GM12878 (cell line): ENCODE results near the gene ROR2. TPM values are rescaled to one million over a fixed set of nuclear protein-coding genes. Genes with fewer than 3 reads are reported as not detected.

Experiments
- ATAC-seq: fragments of 200-7000 bp; cut with Tn5 transposase; 3 replicates; pipeline ENCODE4 v1.9.1; 2020; ENCODE audit warnings: mild to moderate bottlenecking, moderate library complexity
- BruUV-seq: library from RNA; stranded (reverse); fragments of 400-500 nt; replicated peaks from 2 replicates; lab custom pipeline; 2021; lab: Mats Ljungman, UMichigan
- CTCF ChIA-PET: fragments of 300-600 bp; sonication (Branson Sonifier 250); formaldehyde crosslinking; extraction: SDS; loops from one replicate; lab custom pipeline; 2021; ENCODE audit warnings: inconsistent platforms; lab: Yijun Ruan, JAX
- POLR2A ChIA-PET: fragments of 350-600 bp; formaldehyde crosslinking; extraction: SDS; loops from one replicate; lab custom pipeline; 2021; ENCODE audit warnings: inconsistent platforms; lab: Charles Lee
- RAD21 ChIA-PET: fragments of 300-600 bp; sonication (Branson Sonifier 250); formaldehyde crosslinking; loops from one replicate; lab custom pipeline; 2023; ENCODE audit warnings: antibody characterized with exemption; ENCODE audit not compliant: unreplicated experiment; lab: Charles Lee
- SMC1A ChIA-PET: fragments of 300-600 bp; sonication (Branson Sonifier 250); formaldehyde crosslinking; loops from one replicate; lab custom pipeline; 2023; ENCODE audit not compliant: unreplicated experiment, uncharacterized antibody; lab: Charles Lee
- DNase-seq: peaks from one replicate; pipeline ENCODE4 v3.0.0-alpha.2; 2011; ENCODE audit warnings: low read depth, low spot score
- FAIRE-seq: peaks from 3 replicates; lab custom pipeline; 2011; peaks lifted over from hg19 to GRCh38; lab: Jason Lieb, UNC
- H2AFZ ChIP-seq: 2 replicates; pipeline ENCODE4 v1.6.0; 2011; ENCODE audit warnings: low read depth, low read length, control low read depth; ENCODE audit not compliant: control insufficient read depth
- H3K27ac ChIP-seq: 2 replicates; pipeline ENCODE4 v1.5.1; 2011; ENCODE audit warnings: control low read depth; ENCODE audit not compliant: control insufficient read depth, insufficient read depth
- H3K27me3 ChIP-seq, 2 experiments: replicated peaks in 1 of 2; 2 replicates each; pipeline versions ENCODE4 v1.6.0 to v1.6.1; 2011; ENCODE audit warnings: low read length in 1 of 2; ENCODE audit not compliant: control insufficient read depth in 2 of 2, insufficient read depth in 2 of 2
- H3K36me3 ChIP-seq, 2 experiments: 2 replicates each; pipeline ENCODE4 v1.5.1; 2011; ENCODE audit warnings: low read length in 1 of 2; ENCODE audit not compliant: control insufficient read depth in 2 of 2, insufficient read depth in 2 of 2
- H3K4me1 ChIP-seq: 2 replicates; pipeline ENCODE4 v1.6.1; 2011; ENCODE audit warnings: mild to moderate bottlenecking, low read length, moderate library complexity, mixed read lengths; ENCODE audit not compliant: control insufficient read depth, insufficient read depth
- H3K4me2 ChIP-seq: 2 replicates; pipeline ENCODE4 v1.6.0; 2011; ENCODE audit warnings: control low read depth; ENCODE audit not compliant: control insufficient read depth, insufficient read depth
- H3K4me3 ChIP-seq: fragments of 200-600 bp; sonication (generic); 2 replicates; pipeline ENCODE4 v1.5.1; 2016
- H3K79me2 ChIP-seq: 2 replicates; pipeline ENCODE4 v1.6.0; 2011; ENCODE audit warnings: low read length; ENCODE audit not compliant: control insufficient read depth, insufficient read depth
- H3K9ac ChIP-seq: 2 replicates; pipeline ENCODE4 v1.8.0; 2011; ENCODE audit warnings: low read length, control low read depth, mixed read lengths; ENCODE audit not compliant: control insufficient read depth, insufficient read depth
- H3K9me3 ChIP-seq: replicated peaks from 3 replicates; pipeline ENCODE4 v1.5.1; 2011; ENCODE audit warnings: mild to moderate bottlenecking, low read length; ENCODE audit not compliant: control insufficient read depth, insufficient read depth
- H4K20me1 ChIP-seq: 2 replicates; pipeline ENCODE4 v1.6.0; 2011; ENCODE audit not compliant: control insufficient read depth, insufficient read depth
- BACH1 ChIP-seq: fragments of 450-650 bp; IDR thresholded peaks from 2 replicates; pipeline ENCODE4 v1.6.1; 2017; ENCODE audit warnings: mild to moderate bottlenecking, borderline replicate concordance
- BCLAF1 ChIP-seq: fragments of 450-650 bp; IDR thresholded peaks from 2 replicates; pipeline ENCODE4 v1.6.1; 2017; ENCODE audit warnings: antibody characterized with exemption, mild to moderate bottlenecking, moderate library complexity
- CEBPB ChIP-seq, 2 experiments: fragments of 150-350 bp in 1 of 2; IDR thresholded peaks; 2 replicates each; pipeline ENCODE4 v1.6.1; 2012 to 2014; ENCODE audit warnings: low read depth in 2 of 2, low read length in 2 of 2, borderline replicate concordance in 1 of 2, inconsistent platforms in 1 of 2
- EGR1 ChIP-seq, 2 experiments: IDR thresholded peaks; 1 replicate in 1 of 2; 2 replicates in 1 of 2; pipeline ENCODE4 v1.6.1; 2011 to 2012; ENCODE audit warnings: low read depth in 2 of 2, low read length in 2 of 2, borderline replicate concordance in 1 of 2, mild to moderate bottlenecking in 1 of 2, moderate library complexity in 1 of 2
- ESRRA ChIP-seq: IDR thresholded peaks from 2 replicates; pipeline ENCODE4 v1.6.1; 2012; ENCODE audit warnings: mild to moderate bottlenecking, low read length, improper control_type of control experiment
- MLLT1 ChIP-seq: fragments of 450-650 bp; IDR thresholded peaks from 2 replicates; pipeline ENCODE4 v1.6.1; 2016; ENCODE audit warnings: mild to moderate bottlenecking
- NR2C2 ChIP-seq: IDR thresholded peaks from 2 replicates; pipeline ENCODE4 v1.6.1; 2011; ENCODE audit warnings: borderline replicate concordance, low read depth; ENCODE audit not compliant: control insufficient read depth, insufficient read length
- POU2F2 ChIP-seq: IDR thresholded peaks from 3 replicates; pipeline ENCODE4 v1.6.1; 2011; ENCODE audit warnings: low read depth, mild to moderate bottlenecking, low read length, borderline replicate concordance
- ZNF622 ChIP-seq: fragments of 450-650 bp; IDR thresholded peaks from 2 replicates; pipeline ENCODE4 v1.6.1; 2017; ENCODE audit warnings: mild to moderate bottlenecking, inconsistent platforms
- WGBS: methylation state at CpG from one replicate; pipeline ENCODE4 v1.1.6; 2016; ENCODE audit warnings: low lambda C conversion rate; ENCODE audit not compliant: insufficient replicate concordance, insufficient coverage; ENCODE audit errors: missing lambda C conversion rate; 5-methylcytosine and 5-hydroxymethylcytosine counted together
- in situ Hi-C: fragments of 300-500 bp; cut with MboI; formaldehyde crosslinking; loops from 9 replicates; pipeline ENCODE4 v1.14.3; 2018; ENCODE audit warnings: mixed read lengths
- intact Hi-C: fragments of 100-400 bp; cut with micrococcal nuclease; formaldehyde crosslinking; loops from one replicate; pipeline ENCODE4 v1.14.2; 2022; ENCODE audit not compliant: unreplicated experiment
- polyA plus RNA-seq, 11 experiments: library from polyadenylated mRNA; depleted of rRNA in 4 of 11; unstranded in 6 of 11; stranded (reverse) in 5 of 11; fragments of >200 nt; fragmentation: Nextera tagmentation in 4 of 11; fragmentation: Illumina TruSeq in 1 of 11; extraction: Ambion mirVana in 4 of 11; extraction: Trizol in 1 of 11; gene quantifications; 1 replicate in 1 of 11; 2 replicates in 10 of 11; pipeline versions ENCODE4 v1.2.1 to v1.2.3, GENCODE V29; 2011 to 2016; ENCODE audit warnings: inconsistent platforms in 2 of 11, missing spikeins in 2 of 11, low read depth in 1 of 11
- total RNA-seq, 4 experiments: library from RNA; depleted of rRNA in 3 of 4; stranded (reverse); fragments of >200 nt in 3 of 4; fragmentation: Illumina TruSeq in 1 of 4; extraction: Trizol in 1 of 4; gene quantifications; 2 replicates each; pipeline versions ENCODE4 v1.2.1 to v1.2.3, GENCODE V29; 2013 to 2021

ROR2 gene
- total and polyA plus RNA-seq, 10 of the 15 experiments (the other 5 are each of a cell fraction or from before 2014, with no cell fraction given) = 0.03 to 0.05 TPM; not detected in 8

- whole genome bisulfite sequencing = 60% methylated on average over 19 of the region's 19 CpGs
- no peaks in the 10 kb centered on the region for H3K79me2 ChIP-seq
- BruUV-seq = no TSS peak
- no peak overlapping the region for H2AFZ ChIP-seq
- DNase-seq (no peak), FAIRE-seq (no peak), ATAC-seq (no peak)
- H3K27me3 ChIP-seq = peaks cover 0 to 2% of the 10 kb centered on the region in 2 experiments; a peak in 2 of 4 replicates
- H3K36me3 ChIP-seq = no peaks in the 10 kb centered on the region
- H4K20me1 ChIP-seq = peaks cover 3% of the 10 kb centered on the region; the same call in 1 of the 2 replicates
- H3K9ac ChIP-seq = no peak overlapping the region
- intact Hi-C loops (loop anchor here (1.0 to 5.0 kb wide), 3 partner anchors 64 to 811 kb away; no protein-coding TSS in a partner anchor), in situ Hi-C loops (no loop called here)
- no peak overlapping the region for H3K4me3 ChIP-seq
- ChIA-PET SMC1A (interaction anchor here (0.6 to 1.6 kb wide), 3 partner anchors 292 to 812 kb away, joined by 3 to 5 read pairs (median 3); no protein-coding TSS in a partner anchor), POLR2A (no interaction called here), CTCF (interaction anchor here (0.6 to 3.0 kb wide), 16 partner anchors 14 to 834 kb away, joined by 3 to 30 read pairs (median 4); no protein-coding TSS in a partner anchor), RAD21 (interaction anchor here (0.6 to 1.5 kb wide), 6 partner anchors 8 to 1886 kb away, joined by 3 to 15 read pairs (median 3); no protein-coding TSS in a partner anchor)
- no peaks in the 10 kb centered on the region for H3K9me3 ChIP-seq
- no peak overlapping the region for H3K27ac ChIP-seq
- H3K4me2 ChIP-seq = no peak overlapping the region
- no peaks in the 10 kb centered on the region for H3K4me1 ChIP-seq
- no peak for TF ChIP-seq MLLT1
- no peak for TF ChIP-seq CEBPB (IDR thresholded peaks at IDR 0.05; ENCODE audit: borderline replicate concordance in 1 of 2, low read depth in 2 of 2, low read length in 2 of 2)
- no peak for TF ChIP-seq NR2C2
- no peak for TF ChIP-seq EGR1 (IDR thresholded peaks at IDR 0.05; ENCODE audit: borderline replicate concordance in 1 of 2, low read depth in 2 of 2, low read length in 2 of 2)
- TF ChIP-seq BCLAF1 = no peak
- TF ChIP-seq POU2F2 = no peak
- no peak for TF ChIP-seq ZNF622
- no peak for TF ChIP-seq BACH1
- no peak for TF ChIP-seq ESRRA
Measured at GRCh38 chr9:91726406-91727100, 223.5 kb downstream of the ROR2 start.
